ENCODE measurements around the gene MAFG.

The MAFG gene

DNA sequence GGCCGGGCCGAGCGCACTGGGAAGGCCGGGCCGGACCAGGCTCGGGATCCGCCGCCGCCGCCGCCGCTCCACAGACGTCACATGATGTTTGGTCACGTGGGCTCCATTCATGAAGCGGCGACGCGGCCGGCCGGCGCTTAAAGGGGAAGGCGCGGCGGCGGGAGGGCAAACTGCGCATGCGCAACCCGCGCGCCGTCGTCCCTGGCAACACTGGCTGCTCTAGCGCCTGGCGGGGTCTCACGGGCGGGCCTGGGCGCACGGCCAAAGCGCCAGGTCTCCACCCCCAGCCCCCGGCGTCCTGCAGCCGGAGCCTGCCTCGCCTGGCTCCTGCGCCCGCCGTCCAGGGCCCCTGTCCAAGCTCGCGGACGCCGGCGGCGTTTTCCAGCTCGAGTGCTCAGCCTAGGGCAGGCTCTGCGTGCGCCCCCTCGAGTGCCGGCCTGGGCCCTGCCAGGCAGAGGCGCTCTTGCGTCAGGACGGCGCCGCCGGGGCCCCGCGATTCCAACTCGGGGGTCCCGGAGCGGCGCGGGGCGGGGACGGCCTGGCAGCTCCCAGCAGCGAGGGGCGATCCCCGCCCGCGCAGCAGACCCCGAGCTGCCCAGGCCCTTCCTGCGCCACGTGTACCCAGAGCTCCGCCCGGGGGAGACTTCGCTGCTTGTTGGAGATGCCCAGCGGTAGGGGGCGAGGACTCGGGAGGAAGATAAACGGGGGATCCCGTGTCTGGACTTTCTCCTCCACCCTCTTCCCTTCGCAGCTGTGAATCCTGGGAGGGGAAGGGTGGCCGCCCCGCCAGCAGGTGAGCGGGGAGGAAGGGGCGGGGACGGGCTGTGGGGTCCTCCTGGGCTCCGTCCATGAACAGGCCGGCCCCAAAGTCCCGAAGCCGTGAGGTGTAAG is at the start of gene MAFG (continued):
- TF ChIP-seq, protein P1, sequence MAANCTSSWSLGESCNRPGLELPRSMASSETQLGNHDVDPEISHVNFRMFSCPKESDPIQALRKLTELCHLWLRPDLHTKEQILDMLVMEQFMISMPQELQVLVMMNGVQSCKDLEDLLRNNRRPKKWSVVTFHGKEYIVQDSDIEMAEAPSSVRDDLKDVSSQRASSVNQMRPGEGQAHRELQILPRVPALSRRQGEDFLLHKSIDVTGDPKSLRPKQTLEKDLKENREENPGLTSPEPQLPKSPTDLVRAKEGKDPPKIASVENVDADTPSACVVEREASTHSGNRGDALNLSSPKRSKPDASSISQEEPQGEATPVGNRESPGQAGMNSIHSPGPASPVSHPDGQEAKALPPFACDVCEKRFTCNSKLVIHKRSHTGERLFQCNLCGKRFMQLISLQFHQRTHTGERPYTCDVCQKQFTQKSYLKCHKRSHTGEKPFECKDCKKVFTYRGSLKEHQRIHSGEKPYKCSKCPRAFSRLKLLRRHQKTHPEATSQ (tag by site-specific recombination; IDR thresholded peaks at IDR 0.05): peak; percentile 85; the same call in 1 of the 2 replicates
- TF ChIP-seq ZNF221 (tag by site-specific recombination; IDR thresholded peaks at IDR 0.05; ENCODE audit: borderline replicate concordance): no peak
- TF ChIP-seq ZSCAN23 (tag by site-specific recombination; IDR thresholded peaks at IDR 0.05): no peak
- TF ChIP-seq, protein P2, sequence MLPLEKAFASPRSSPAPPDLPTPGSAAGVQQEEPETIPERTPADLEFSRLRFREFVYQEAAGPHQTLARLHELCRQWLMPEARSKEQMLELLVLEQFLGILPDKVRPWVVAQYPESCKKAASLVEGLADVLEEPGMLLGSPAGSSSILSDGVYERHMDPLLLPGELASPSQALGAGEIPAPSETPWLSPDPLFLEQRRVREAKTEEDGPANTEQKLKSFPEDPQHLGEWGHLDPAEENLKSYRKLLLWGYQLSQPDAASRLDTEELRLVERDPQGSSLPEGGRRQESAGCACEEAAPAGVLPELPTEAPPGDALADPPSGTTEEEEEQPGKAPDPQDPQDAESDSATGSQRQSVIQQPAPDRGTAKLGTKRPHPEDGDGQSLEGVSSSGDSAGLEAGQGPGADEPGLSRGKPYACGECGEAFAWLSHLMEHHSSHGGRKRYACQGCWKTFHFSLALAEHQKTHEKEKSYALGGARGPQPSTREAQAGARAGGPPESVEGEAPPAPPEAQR (tag by site-specific recombination; IDR thresholded peaks at IDR 0.05): no peak
- TF ChIP-seq ZNF398 (tag by site-specific recombination; IDR thresholded peaks at IDR 0.05): peak; percentile 84
- TF ChIP-seq ZNF416 (tag by site-specific recombination; IDR thresholded peaks at IDR 0.05): no peak
- TF ChIP-seq ZNF654 (tag by site-specific recombination; IDR thresholded peaks at IDR 0.05; ENCODE audit: low read depth): no peak
- TF ChIP-seq ZNF433 (tag by site-specific recombination; IDR thresholded peaks at IDR 0.05; ENCODE audit: low read depth): no peak
- TF ChIP-seq ZBTB20 (tag by site-specific recombination; IDR thresholded peaks at IDR 0.05): peak; percentile 76; the same call in 1 of the 2 replicates
- TF ChIP-seq YY1 (tag by site-specific recombination; IDR thresholded peaks at IDR 0.05): 0 out of 2 replicates have a peak, but pooled peaks have one; percentile 20
- no peak; the same call in 1 of the 2 replicates for TF ChIP-seq SP3 (tag by site-specific recombination; IDR thresholded peaks at IDR 0.05)
- TF ChIP-seq HOXC10 (CRISPR knock-in tag; IDR thresholded peaks at IDR 0.05): 0 out of 2 replicates have a peak, but pooled peaks have one; percentile 44

GRCh38 chr17:81976332-81977210 is 49.0 kb upstream of the MAFG start:
- POLR2A ChIA-PET: interaction anchor here (0.6 to 1.0 kb wide), 5 partner anchors 8 to 82 kb away, joined by 3 to 9 read pairs (median 4); partner anchors contain the start of gene DCXR

DNA sequence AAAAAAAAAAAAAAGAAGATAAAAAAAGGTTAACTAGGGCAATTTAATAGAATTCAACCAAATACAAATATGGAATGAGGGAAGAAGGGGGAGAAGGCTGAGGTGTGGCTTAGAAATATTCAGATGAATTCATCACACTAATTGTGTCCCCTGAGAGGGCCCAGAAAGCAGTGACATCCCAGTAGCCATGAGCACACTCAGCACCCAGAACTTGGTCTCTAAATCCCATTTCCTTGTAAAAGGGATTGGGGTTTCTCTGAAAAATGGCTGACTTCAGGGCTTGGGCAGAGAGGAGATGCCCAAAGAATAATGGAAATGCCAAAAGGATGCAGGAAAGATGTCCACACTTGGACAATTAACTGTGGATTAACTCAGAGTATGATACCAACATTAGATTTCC is 45.9 kb upstream of the MAFG start:
- Histone ChIP-seq H3K4me3 (ENCODE audit: low read depth, low read length) (no peak overlapping the region), H3K36me3 (ENCODE audit: control insufficient read depth in 2 of 2, insufficient read depth in 1 of 2, low read length in 2 of 2) (no peaks in the 10 kb centered on the region), H3K27ac (ENCODE audit: extremely low read depth, low read depth, low read length) (no peak overlapping the region), H3K9me3 (ENCODE audit: control insufficient read depth, insufficient read depth, low read depth, low read length) (no peaks in the 10 kb centered on the region), H3K4me1 (ENCODE audit: control insufficient read depth, insufficient read depth, low read length) (no peaks in the 10 kb centered on the region)
- POLR2A ChIA-PET: interaction anchor here (0.6 kb wide), 1 partner anchor 43 kb away, joined by 3 read pairs; no protein-coding TSS in a partner anchor
- CTCF ChIA-PET: interaction anchor here (0.6 to 1.9 kb wide), 2 partner anchors 14 to 92 kb away, joined by 3 to 5 read pairs; no protein-coding TSS in a partner anchor
- no peak for TF ChIP-seq ZBTB44 (tag by site-specific recombination; IDR thresholded peaks at IDR 0.05)
- TF ChIP-seq RBAK (tag by site-specific recombination; IDR thresholded peaks at IDR 0.05): no peak
- TF ChIP-seq, protein P3, sequence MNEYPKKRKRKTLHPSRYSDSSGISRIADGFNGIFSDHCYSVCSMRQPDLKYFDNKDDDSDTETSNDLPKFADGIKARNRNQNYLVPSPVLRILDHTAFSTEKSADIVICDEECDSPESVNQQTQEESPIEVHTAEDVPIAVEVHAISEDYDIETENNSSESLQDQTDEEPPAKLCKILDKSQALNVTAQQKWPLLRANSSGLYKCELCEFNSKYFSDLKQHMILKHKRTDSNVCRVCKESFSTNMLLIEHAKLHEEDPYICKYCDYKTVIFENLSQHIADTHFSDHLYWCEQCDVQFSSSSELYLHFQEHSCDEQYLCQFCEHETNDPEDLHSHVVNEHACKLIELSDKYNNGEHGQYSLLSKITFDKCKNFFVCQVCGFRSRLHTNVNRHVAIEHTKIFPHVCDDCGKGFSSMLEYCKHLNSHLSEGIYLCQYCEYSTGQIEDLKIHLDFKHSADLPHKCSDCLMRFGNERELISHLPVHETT (tag by site-specific recombination; IDR thresholded peaks at IDR 0.05): 0 out of 2 replicates have a peak, but pooled peaks have one; percentile 46
- no peak for TF ChIP-seq ZNF112 (tag by site-specific recombination; IDR thresholded peaks at IDR 0.05)
- 0 out of 2 replicates have a peak, but pooled peaks have one; percentile 23 for TF ChIP-seq ZFP69B (tag by site-specific recombination; IDR thresholded peaks at IDR 0.05)
- TF ChIP-seq ZNF121 (tag by site-specific recombination; IDR thresholded peaks at IDR 0.05): no peak
- no peak for TF ChIP-seq BCL11B (tag by site-specific recombination; IDR thresholded peaks at IDR 0.05; ENCODE audit: low read depth)

More at GRCh38 chr17:81976332-81977210, 49.0 kb upstream of the MAFG start:
- peaks cover 0 to 15% of the 10 kb centered on the region in 2 experiments; a peak in 2 of 3 replicates for H3K36me3 ChIP-seq (ENCODE audit: control insufficient read depth in 2 of 2, insufficient read depth in 1 of 2, low read length in 2 of 2)
- H3K4me3 ChIP-seq (ENCODE audit: low read depth, low read length): peak overlapping the region; percentile 67
- H3K4me1 ChIP-seq (ENCODE audit: control insufficient read depth, insufficient read depth, low read length): peaks cover 5% of the 10 kb centered on the region
- CTCF ChIA-PET: interaction anchor here (0.5 to 1.6 kb wide), 5 partner anchors 12 to 731 kb away, joined by 3 to 9 read pairs (median 4); no protein-coding TSS in a partner anchor
- peak overlapping the region; percentile 81 for H3K27ac ChIP-seq (ENCODE audit: extremely low read depth, low read depth, low read length)
- no peaks in the 10 kb centered on the region for H3K9me3 ChIP-seq (ENCODE audit: control insufficient read depth, insufficient read depth, low read depth, low read length)
- TF ChIP-seq ZNF777 (tag by site-specific recombination; IDR thresholded peaks at IDR 0.05; ENCODE audit: borderline replicate concordance) (peak; percentile 52; the same call in 1 of the 2 replicates), ZNF600 (tag by site-specific recombination; IDR thresholded peaks at IDR 0.05) (0 out of 2 replicates have a peak, but pooled peaks have one; percentile 10), ZNF560 (tag by site-specific recombination; IDR thresholded peaks at IDR 0.05; ENCODE audit: borderline replicate concordance) (no peak), ZNF335 (tag by site-specific recombination; conservative IDR thresholded peaks at IDR 0.05) (peak; percentile 90), SP2 (tag by site-specific recombination; IDR thresholded peaks at IDR 0.05) (peak; percentile 37; the same call in 1 of the 2 replicates), ZBTB48 (tag by site-specific recombination; IDR thresholded peaks at IDR 0.05) (peak; percentile 98), TRIM28 (IDR thresholded peaks at IDR 0.05; ENCODE audit: borderline replicate concordance, low read length) (no peak)
